Neural cell (in vitro differentiated cells): ENCODE data around the gene SNRPB. TPM values are rescaled to one million over a fixed set of nuclear protein-coding genes. Genes with fewer than 3 reads are reported as not detected.

Source experiments
- H2AFZ ChIP-seq: fragments of 200-600, 300-800 bp; sonication (generic), shearing (Covaris generic); 2 replicates; pipeline ENCODE4 v1.6.0; 2014; ENCODE audit warnings: low read depth, mild to moderate bottlenecking, antibody characterized with exemption, low read length, moderate library complexity
- H3F3A ChIP-seq: fragments of 200-600 bp; shearing (Covaris generic); 2 replicates; pipeline ENCODE4 v1.6.1; 2016; ENCODE audit warnings: mild to moderate bottlenecking, moderate library complexity, mixed read lengths, antibody characterized with exemption, low read length; ENCODE audit not compliant: insufficient read depth, poor library complexity, severe bottlenecking
- H3K27ac ChIP-seq: fragments of 200-600, 300-800 bp; sonication (generic), shearing (Covaris generic); 2 replicates; pipeline ENCODE4 v1.5.1; 2014; ENCODE audit warnings: mild to moderate bottlenecking, low read length, moderate library complexity
- H3K27me3 ChIP-seq: fragments of 300-800, 200-600 bp; sonication (generic), shearing (Covaris generic); 2 replicates; pipeline ENCODE4 v1.6.0; 2014; ENCODE audit warnings: mild to moderate bottlenecking, low read depth, low read length, moderate library complexity; ENCODE audit not compliant: insufficient read depth
- H3K36me3 ChIP-seq: fragments of 300-800, 200-600 bp; sonication (generic), shearing (Covaris generic); 2 replicates; pipeline ENCODE4 v1.5.1; 2014; ENCODE audit warnings: mild to moderate bottlenecking, antibody characterized with exemption, low read length, moderate library complexity; ENCODE audit not compliant: insufficient read depth
- H3K4me2 ChIP-seq: fragments of 300-800, 200-600 bp; sonication (generic), shearing (Covaris generic); 2 replicates; pipeline ENCODE4 v1.6.0; 2014; ENCODE audit warnings: mild to moderate bottlenecking, low read length
- H3K4me3 ChIP-seq: fragments of 300-800, 200-600 bp; sonication (generic), shearing (Covaris generic); 2 replicates; pipeline ENCODE4 v1.5.1; 2014; ENCODE audit warnings: mild to moderate bottlenecking, low read length, moderate library complexity
- H3K79me2 ChIP-seq: fragments of 200-600 bp; shearing (Covaris generic); replicated peaks from 2 replicates; pipeline ENCODE4 v1.6.0; 2014; ENCODE audit warnings: mild to moderate bottlenecking, low read length, moderate library complexity; ENCODE audit not compliant: insufficient read depth
- H3K9ac ChIP-seq: fragments of 300-800, 200-600 bp; sonication (generic), shearing (Covaris generic); 2 replicates; pipeline ENCODE4 v1.6.1; 2016; ENCODE audit warnings: mild to moderate bottlenecking, low read length, mixed read lengths
- H3K9me2 ChIP-seq: fragments of 200-600 bp; shearing (Covaris generic); 2 replicates; pipeline ENCODE4 v1.6.1; 2016; ENCODE audit warnings: mild to moderate bottlenecking, low read length, mixed read lengths; ENCODE audit not compliant: insufficient read depth
- H3K9me3 ChIP-seq: fragments of 200-600, 300-800 bp; sonication (generic), shearing (Covaris generic); 2 replicates; pipeline ENCODE4 v1.6.1; 2016; ENCODE audit warnings: mild to moderate bottlenecking, mixed run types, low read length, moderate library complexity, mixed read lengths
- H4K20me1 ChIP-seq: fragments of 200-600 bp; shearing (Covaris generic); 2 replicates; pipeline ENCODE4 v1.6.1; 2016; ENCODE audit warnings: mild to moderate bottlenecking, mixed run types; ENCODE audit not compliant: insufficient read depth
- CTCF ChIP-seq: fragments of 450-650 bp; IDR thresholded peaks from 2 replicates; pipeline ENCODE4 v1.5.1; 2014; ENCODE audit warnings: antibody characterized with exemption, mild to moderate bottlenecking, moderate library complexity; ENCODE audit not compliant: poor library complexity, severe bottlenecking
- MXI1 ChIP-seq: fragments of 450-650 bp; conservative IDR thresholded peaks from 2 replicates; pipeline ENCODE4 v1.6.1; 2014; ENCODE audit warnings: antibody characterized with exemption, mild to moderate bottlenecking; ENCODE audit not compliant: poor library complexity, severe bottlenecking
- POLR2AphosphoS5 ChIP-seq: IDR thresholded peaks from 2 replicates; pipeline ENCODE4 v1.6.1; 2012
- REST ChIP-seq: IDR thresholded peaks from 2 replicates; pipeline ENCODE4 v1.6.1; 2012; ENCODE audit warnings: borderline replicate concordance
- TAF1 ChIP-seq: IDR thresholded peaks from 2 replicates; pipeline ENCODE4 v1.6.1; 2012; ENCODE audit warnings: low read depth
- polyA plus RNA-seq: library from polyadenylated mRNA; depleted of rRNA; stranded (reverse); fragments of >200 nt; gene quantifications from 2 replicates; pipeline ENCODE4 v1.2.3, GENCODE V29; 2014
- small RNA-seq, 3 experiments: library from RNA; depleted of rRNA; stranded (forward); fragments of <200 nt; gene quantifications; one replicate each; pipeline ENCODE3, GENCODE V24; 2012

SNRPB gene
- polyA plus RNA-seq, 1 donor from 2014 or later: 289 TPM

- H3K27me3 ChIP-seq: no peaks in the 10 kb centered on the region
- H3K9ac ChIP-seq: no peak overlapping the region
- no peaks in the 10 kb centered on the region for H3K9me3 ChIP-seq
- H3K4me2 ChIP-seq: no peak overlapping the region
- no peaks in the 10 kb centered on the region for H3K79me2 ChIP-seq
- no peak overlapping the region for H2AFZ ChIP-seq
- H3K9me2 ChIP-seq: no peaks in the 10 kb centered on the region
- no peak overlapping the region for H3K27ac ChIP-seq
- H3K4me3 ChIP-seq: no peak overlapping the region
- TF ChIP-seq REST: no peak
- no peak for TF ChIP-seq CTCF
- no peak for TF ChIP-seq MXI1
- no peak for TF ChIP-seq POLR2AphosphoS5
- no peak for TF ChIP-seq TAF1
- no peaks in the 10 kb centered on the region for H4K20me1 ChIP-seq
- no peaks in the 10 kb centered on the region for H3K36me3 ChIP-seq
- no peaks in the 10 kb centered on the region for H3F3A ChIP-seq
These were observed 53.9 kb downstream of the SNRPB start for GRCh38 chr20:2416541-2417212.

Small RNA genes within 50 kb of the gene (small RNA-seq; reads per million reads assigned to genes)
- gene RF00019: 0 to 1.2 (median 0) reads per million in 3 experiments

Other genes with a start within 250 kb of the SNRPB start
- gene TGM3, start 174.8 kb downstream of the SNRPB start, polyA plus RNA-seq: 0.10 and 0.24 TPM in 2 replicates
- gene TGM6, start 89.9 kb downstream of the SNRPB start, polyA plus RNA-seq: not detected in 2 replicates
- 10.5 and 14.3 TPM in 2 replicates for gene ZNF343, start 38.1 kb upstream of the SNRPB start, polyA plus RNA-seq
- 0.11 and 0.66 TPM in 2 replicates for gene TMC2, start 65.8 kb upstream of the SNRPB start, polyA plus RNA-seq
- 184 and 188 TPM in 2 replicates for gene NOP56, start 181.8 kb upstream of the SNRPB start, polyA plus RNA-seq
- 296 and 307 TPM in 2 replicates for gene IDH3B, start 193.4 kb upstream of the SNRPB start, polyA plus RNA-seq
- gene EBF4, start 222.0 kb upstream of the SNRPB start, polyA plus RNA-seq: 10.3 and 13.2 TPM in 2 replicates